Neutrophil (primary cell): Measurements from ENCODE around the gene LGALS3BP.

Source experiments
- H3K27ac ChIP-seq: fragments of 200-600 bp; sonication (generic); 2 replicates; pipeline ENCODE4 v1.5.1; 2016; ENCODE audit warnings: mild to moderate bottlenecking, moderate library complexity
- H3K27me3 ChIP-seq: fragments of 200-600 bp; sonication (generic); 2 replicates; pipeline ENCODE4 v1.6.0; 2016; ENCODE audit warnings: mild to moderate bottlenecking
- H3K36me3 ChIP-seq: fragments of 200-600 bp; sonication (generic); 2 replicates; pipeline ENCODE4 v1.5.1; 2017
- H3K4me1 ChIP-seq, 2 experiments: fragments of 200-600 bp in 1 of 2; sonication (generic) in 1 of 2; 1 replicate in 1 of 2; 2 replicates in 1 of 2; pipeline versions ENCODE4 v1.5.1 to v1.6.1; 2013 to 2016; ENCODE audit warnings: low read depth in 1 of 2, low read length in 1 of 2, mild to moderate bottlenecking in 1 of 2, moderate library complexity in 1 of 2; ENCODE audit not compliant: control insufficient read depth in 1 of 2, insufficient read depth in 1 of 2
- H3K4me3 ChIP-seq, 2 experiments: fragments of 200-600 bp in 1 of 2; sonication (generic) in 1 of 2; 1 replicate in 1 of 2; 2 replicates in 1 of 2; pipeline ENCODE4 v1.5.1; 2013 to 2016; ENCODE audit warnings: low read depth in 1 of 2, low read length in 1 of 2, mild to moderate bottlenecking in 1 of 2, moderate library complexity in 1 of 2
- H3K9me3 ChIP-seq: fragments of 200-600 bp; sonication (generic); 2 replicates; pipeline ENCODE4 v1.5.1; 2016
- TF ChIP-seq, protein P1 (sequence below): fragments of 200-600 bp; sonication (generic); IDR thresholded peaks from 2 replicates; pipeline ENCODE4 v1.5.1; 2016; ENCODE audit warnings: antibody characterized with exemption

Gene LGALS3BP

DNA sequence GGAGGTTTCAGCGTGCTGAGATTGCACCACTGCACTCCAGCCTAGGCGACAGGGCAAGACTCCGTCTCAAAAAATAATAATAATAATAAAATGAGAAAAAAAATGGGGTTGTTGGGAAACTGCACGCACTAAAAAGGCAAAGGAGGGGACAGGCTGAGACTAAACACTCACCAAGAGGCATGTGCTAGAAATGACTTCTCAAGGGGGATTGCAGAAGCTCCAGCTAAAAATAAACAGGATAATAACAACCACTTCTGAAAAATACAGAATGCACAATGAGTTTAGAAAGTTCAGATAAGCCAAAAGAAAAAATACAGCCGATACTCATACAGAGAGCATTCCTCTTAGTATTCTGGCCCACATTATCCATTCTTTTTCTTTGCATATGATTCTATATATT is 39.5 kb downstream of the LGALS3BP start:
- Histone ChIP-seq H3K27ac (no peak overlapping the region), H3K36me3 (no peaks in the 10 kb centered on the region), H3K27me3 (no peaks in the 10 kb centered on the region), H3K4me3 (no peak overlapping the region), H3K9me3 (no peaks in the 10 kb centered on the region), H3K4me1 (no peaks in the 10 kb centered on the region)
- TF ChIP-seq, protein P1, sequence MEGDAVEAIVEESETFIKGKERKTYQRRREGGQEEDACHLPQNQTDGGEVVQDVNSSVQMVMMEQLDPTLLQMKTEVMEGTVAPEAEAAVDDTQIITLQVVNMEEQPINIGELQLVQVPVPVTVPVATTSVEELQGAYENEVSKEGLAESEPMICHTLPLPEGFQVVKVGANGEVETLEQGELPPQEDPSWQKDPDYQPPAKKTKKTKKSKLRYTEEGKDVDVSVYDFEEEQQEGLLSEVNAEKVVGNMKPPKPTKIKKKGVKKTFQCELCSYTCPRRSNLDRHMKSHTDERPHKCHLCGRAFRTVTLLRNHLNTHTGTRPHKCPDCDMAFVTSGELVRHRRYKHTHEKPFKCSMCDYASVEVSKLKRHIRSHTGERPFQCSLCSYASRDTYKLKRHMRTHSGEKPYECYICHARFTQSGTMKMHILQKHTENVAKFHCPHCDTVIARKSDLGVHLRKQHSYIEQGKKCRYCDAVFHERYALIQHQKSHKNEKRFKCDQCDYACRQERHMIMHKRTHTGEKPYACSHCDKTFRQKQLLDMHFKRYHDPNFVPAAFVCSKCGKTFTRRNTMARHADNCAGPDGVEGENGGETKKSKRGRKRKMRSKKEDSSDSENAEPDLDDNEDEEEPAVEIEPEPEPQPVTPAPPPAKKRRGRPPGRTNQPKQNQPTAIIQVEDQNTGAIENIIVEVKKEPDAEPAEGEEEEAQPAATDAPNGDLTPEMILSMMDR = no peak

DNA sequence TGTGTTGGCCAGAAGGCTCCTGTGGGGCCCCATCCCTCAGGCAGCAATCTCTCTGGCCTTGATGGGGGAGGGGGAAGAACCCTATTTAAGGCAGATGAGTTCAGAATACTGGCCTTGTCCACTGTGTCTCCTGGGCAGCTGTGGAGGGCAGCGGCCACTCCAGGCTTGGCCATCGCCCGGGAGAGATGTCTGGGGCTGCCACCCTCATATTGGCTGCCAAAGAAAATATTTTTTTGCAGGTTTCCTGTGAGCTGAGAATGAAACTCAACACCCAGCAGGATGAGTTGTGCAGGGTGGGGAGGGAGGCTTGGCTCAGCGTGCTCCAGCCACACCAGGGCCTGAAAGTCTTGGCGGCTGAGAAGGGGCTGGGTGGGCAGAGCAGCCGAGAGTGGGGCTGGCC is 40.1 kb downstream of the LGALS3BP start:
- H3K4me1 ChIP-seq = no peaks in the 10 kb centered on the region
- H3K4me3 ChIP-seq = no peak overlapping the region
- H3K36me3 ChIP-seq = no peaks in the 10 kb centered on the region
- H3K27me3 ChIP-seq = no peaks in the 10 kb centered on the region
- TF ChIP-seq, protein P1 = no peak
- no peak overlapping the region for H3K27ac ChIP-seq
- H3K9me3 ChIP-seq = no peaks in the 10 kb centered on the region

DNA sequence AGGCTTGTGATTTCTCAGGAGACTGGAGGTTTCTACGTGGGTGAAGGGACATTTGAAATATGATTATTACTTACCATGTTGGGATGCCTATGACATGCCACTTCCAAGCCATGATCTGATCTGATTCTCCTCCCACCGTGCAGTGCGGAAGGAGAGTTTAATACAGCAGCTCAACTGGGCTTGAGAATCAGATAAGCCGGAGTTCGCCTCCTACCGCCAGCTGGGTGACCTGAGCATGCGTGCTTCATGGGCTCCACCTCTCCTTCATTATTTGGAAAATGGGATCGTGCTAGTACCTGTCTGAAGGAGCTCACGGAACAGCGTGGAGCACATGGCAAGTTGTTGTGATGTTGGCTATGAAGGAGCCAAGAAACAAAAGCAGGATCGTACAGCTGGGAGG is 42.2 kb downstream of the LGALS3BP start:
- Histone ChIP-seq H3K36me3 (no peaks in the 10 kb centered on the region), H3K27ac (no peak overlapping the region), H3K4me1 (peaks cover 6 to 13% of the 10 kb centered on the region in 2 experiments), H3K27me3 (no peaks in the 10 kb centered on the region), H3K9me3 (no peaks in the 10 kb centered on the region), H3K4me3 (no peak overlapping the region)
- TF ChIP-seq, protein P1 = no peak

DNA sequence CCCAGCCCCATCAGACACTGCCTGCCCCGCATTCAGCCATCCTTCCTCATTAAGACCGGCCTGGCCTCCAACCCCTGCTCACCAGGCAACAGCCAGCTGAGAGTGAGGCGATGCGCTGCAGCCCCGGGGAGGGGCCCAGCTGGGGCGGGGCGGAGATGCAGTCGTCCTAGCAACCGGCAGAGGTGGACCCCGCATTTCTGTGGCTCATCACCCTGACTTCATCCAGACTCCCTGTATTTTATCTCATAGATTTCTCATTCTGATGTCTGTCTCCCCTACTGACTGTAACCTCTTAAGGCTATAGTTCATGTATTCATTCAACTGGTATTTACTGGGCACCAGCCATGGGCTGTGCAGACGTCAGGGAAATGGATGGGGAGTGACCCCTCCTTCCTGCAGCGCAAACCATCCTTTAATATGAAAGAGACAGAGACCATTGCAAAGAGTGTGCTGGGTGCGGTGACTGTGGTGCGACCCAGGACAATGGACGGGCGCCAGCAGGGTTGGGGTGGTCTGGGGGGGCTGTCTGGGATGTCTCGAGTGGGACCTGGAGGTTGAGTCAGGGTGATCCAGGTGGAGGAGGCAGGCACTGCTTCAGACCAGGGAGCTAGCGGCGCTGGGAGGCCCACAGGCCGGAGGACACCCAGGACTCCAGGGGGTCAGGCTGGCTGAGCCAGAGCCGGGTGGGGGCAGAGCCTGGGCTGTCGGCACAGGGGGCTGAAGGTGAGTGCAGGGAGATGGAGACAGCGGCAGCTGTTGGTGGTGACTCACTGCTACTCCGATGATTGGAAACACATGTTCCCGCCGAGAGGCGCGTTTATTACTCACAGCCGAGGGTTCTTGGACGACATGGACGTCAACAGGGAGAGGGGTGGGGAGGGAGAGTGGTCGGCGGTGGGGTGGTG is 44.1 kb downstream of the LGALS3BP start:
- no peaks in the 10 kb centered on the region for H3K9me3 ChIP-seq
- TF ChIP-seq, protein P1 = no peak
- no peaks in the 10 kb centered on the region for H3K27me3 ChIP-seq
- no peaks in the 10 kb centered on the region for H3K36me3 ChIP-seq
- H3K27ac ChIP-seq = no peak overlapping the region
- H3K4me1 ChIP-seq = peaks cover 6 to 13% of the 10 kb centered on the region in 2 experiments
- H3K4me3 ChIP-seq = no peak overlapping the region

DNA sequence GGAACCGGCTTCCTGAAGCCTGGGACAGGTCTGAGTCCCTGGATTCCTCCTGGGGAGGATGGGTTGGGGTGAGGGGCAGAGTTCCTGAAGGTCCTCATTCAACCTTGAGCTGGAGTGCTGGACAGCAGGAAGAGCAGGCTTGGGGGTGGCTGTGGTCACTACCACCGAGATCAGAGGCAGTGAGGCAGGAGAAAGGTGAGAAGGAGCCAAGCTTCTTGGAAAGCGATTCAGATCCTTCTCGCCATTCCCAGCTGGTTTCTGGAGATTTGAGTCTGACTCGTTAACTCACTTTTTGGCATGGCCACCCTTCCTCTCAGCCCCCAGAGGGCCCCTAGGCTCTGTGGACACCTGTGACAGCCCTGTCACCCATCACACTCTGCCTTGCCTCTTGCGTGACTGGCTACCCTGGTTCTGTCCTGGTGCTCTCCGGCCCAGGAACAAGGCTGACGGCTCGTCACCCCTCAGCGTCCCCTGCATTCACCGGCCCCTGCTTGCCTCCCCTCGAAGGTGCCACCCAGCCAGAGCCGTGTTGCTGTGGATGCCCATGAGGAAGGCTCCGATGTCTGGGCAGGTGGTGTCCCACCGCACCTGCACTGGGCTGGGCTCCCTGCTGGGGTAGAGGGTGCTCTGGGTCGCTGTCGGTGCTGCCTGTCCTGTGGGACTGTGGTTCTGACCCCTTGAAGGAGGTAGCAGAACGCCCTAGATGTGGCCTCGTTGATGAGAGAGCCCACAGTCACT is 44.9 kb downstream of the LGALS3BP start:
- TF ChIP-seq, protein P1 = no peak
- no peaks in the 10 kb centered on the region for H3K36me3 ChIP-seq
- no peak overlapping the region for H3K4me3 ChIP-seq
- peaks cover 6 to 13% of the 10 kb centered on the region in 2 experiments for H3K4me1 ChIP-seq
- H3K27ac ChIP-seq = no peak overlapping the region
- H3K9me3 ChIP-seq = no peaks in the 10 kb centered on the region
- no peaks in the 10 kb centered on the region for H3K27me3 ChIP-seq
